H1 (cell line): Measurements from ENCODE around the gene FBLIM1. TPM values are rescaled to one million over a fixed set of nuclear protein-coding genes. Genes with fewer than 3 reads are reported as not detected.

Source experiments
- CTCF ChIA-PET: fragments of 300-600 bp; sonication (Branson Sonifier 250); formaldehyde crosslinking; loops from one replicate; lab custom pipeline; 2021; ENCODE audit not compliant: partially characterized antibody; lab: Charles Lee
- POLR2A ChIA-PET: fragments of 300-600 bp; sonication (Branson Sonifier 250); formaldehyde crosslinking; loops from one replicate; lab custom pipeline; 2021; ENCODE audit warnings: inconsistent platforms; ENCODE audit not compliant: partially characterized antibody; lab: Charles Lee
- DNase-seq, 2 experiments: peaks; one replicate each; pipeline versions ENCODE4 v3.0.0 to v3.0.0-alpha.2; 2010 to 2022; ENCODE audit warnings: low spot score in 2 of 2, low read depth in 1 of 2, mixed read lengths in 1 of 2
- FAIRE-seq: peaks from 2 replicates; lab custom pipeline; 2011; peaks lifted over from hg19 to GRCh38; lab: Jason Lieb, UNC
- H2AFZ ChIP-seq: 2 replicates; pipeline ENCODE4 v1.8.1; 2012; ENCODE audit warnings: low read length, inconsistent platforms
- H2AK5ac ChIP-seq: 2 replicates; pipeline ENCODE4 v1.6.1; 2013; ENCODE audit warnings: low read depth, low read length
- H2BK120ac ChIP-seq: replicated peaks from 2 replicates; pipeline ENCODE3; 2013; ENCODE audit warnings: low read depth, low read length, inconsistent platforms
- H2BK12ac ChIP-seq: 2 replicates; pipeline ENCODE4 v1.6.1; 2013; ENCODE audit warnings: low read depth, low read length
- H2BK15ac ChIP-seq: 2 replicates; pipeline ENCODE4 v1.6.1; 2013; ENCODE audit warnings: low read length
- H2BK20ac ChIP-seq: 2 replicates; pipeline ENCODE4 v1.6.1; 2013; ENCODE audit warnings: low read length
- H2BK5ac ChIP-seq: 2 replicates; pipeline ENCODE4 v1.6.1; 2013; ENCODE audit warnings: low read depth, low read length
- H3K14ac ChIP-seq: 2 replicates; pipeline ENCODE4 v1.6.1; 2013; ENCODE audit warnings: inconsistent platforms; ENCODE audit not compliant: insufficient read length
- H3K18ac ChIP-seq: 2 replicates; pipeline ENCODE4 v1.6.1; 2013; ENCODE audit warnings: low read length; ENCODE audit errors: extremely low read depth
- H3K23ac ChIP-seq: 2 replicates; pipeline ENCODE4 v1.6.1; 2013; ENCODE audit warnings: inconsistent platforms; ENCODE audit not compliant: insufficient read length
- H3K23me2 ChIP-seq: 2 replicates; pipeline ENCODE4 v1.6.1; 2013; ENCODE audit warnings: low read depth, low read length
- H3K27ac ChIP-seq: 2 replicates; pipeline ENCODE4 v1.6.1; 2011; ENCODE audit warnings: low read depth, low read length, inconsistent platforms
- H3K27me3 ChIP-seq, 4 experiments: replicated peaks in 1 of 4; 1 replicate in 1 of 4; 2 replicates in 3 of 4; pipeline versions ENCODE4 v1.6.1 to v1.8.1; 2011 to 2013; ENCODE audit warnings: low read length in 3 of 4, mild to moderate bottlenecking in 3 of 4, inconsistent platforms in 2 of 4, mixed read lengths in 2 of 4, moderate library complexity in 1 of 4; ENCODE audit not compliant: control insufficient read depth in 3 of 4, insufficient read depth in 3 of 4; ENCODE audit errors: extremely low read depth in 1 of 4
- H3K36me3 ChIP-seq, 4 experiments: 2 replicates each; pipeline versions ENCODE4 v1.6.1 to v1.8.1; 2011 to 2013; ENCODE audit warnings: mild to moderate bottlenecking in 4 of 4, low read length in 3 of 4, moderate library complexity in 2 of 4, control low read depth in 1 of 4, inconsistent platforms in 1 of 4; ENCODE audit not compliant: insufficient read depth in 4 of 4, control insufficient read depth in 2 of 4
- H3K4ac ChIP-seq: replicated peaks from 2 replicates; pipeline ENCODE3; 2013; ENCODE audit warnings: low read length, low read depth, mixed read lengths, inconsistent platforms; ENCODE audit not compliant: insufficient read length
- H3K4me1 ChIP-seq, 4 experiments: replicated peaks in 1 of 4; 1 replicate in 1 of 4; 2 replicates in 3 of 4; pipeline versions ENCODE4 v1.6.1 to v1.8.1; 2011 to 2013; ENCODE audit warnings: low read length in 3 of 4, inconsistent platforms in 2 of 4, mixed read lengths in 1 of 4; ENCODE audit not compliant: insufficient read depth in 4 of 4, control insufficient read depth in 3 of 4
- H3K4me2 ChIP-seq, 2 experiments: 2 replicates each; pipeline versions ENCODE4 v1.6.1 to v1.8.1; 2011 to 2013; ENCODE audit warnings: low read depth in 2 of 2, low read length in 2 of 2, control low read depth in 1 of 2, inconsistent platforms in 1 of 2, mild to moderate bottlenecking in 1 of 2; ENCODE audit not compliant: insufficient read depth in 1 of 2
- H3K4me3 ChIP-seq, 4 experiments: fragments of 200-600, 300-600 bp in 1 of 4; sonication (generic), shearing (Covaris generic), sonication (Bioruptor Twin) in 1 of 4; 2 replicates each; pipeline versions ENCODE4 v1.5.1 to v1.8.1; 2011 to 2016; ENCODE audit warnings: low read length in 4 of 4, low read depth in 3 of 4, control low read depth in 2 of 4, inconsistent platforms in 2 of 4, mild to moderate bottlenecking in 2 of 4, mixed read lengths in 1 of 4, moderate library complexity in 1 of 4; ENCODE audit not compliant: insufficient read depth in 2 of 4; ENCODE audit errors: extremely low read depth in 1 of 4
- H3K56ac ChIP-seq: replicated peaks from 2 replicates; pipeline ENCODE3; 2013; ENCODE audit warnings: low read depth, mild to moderate bottlenecking, mixed read lengths, low read length, inconsistent platforms; ENCODE audit not compliant: insufficient read length
- H3K79me1 ChIP-seq: 2 replicates; pipeline ENCODE4 v1.6.1; 2013; ENCODE audit warnings: low read depth, low read length, control low read depth
- H3K79me2 ChIP-seq, 2 experiments: 2 replicates each; pipeline versions ENCODE4 v1.6.1 to v1.8.1; 2012 to 2013; ENCODE audit warnings: low read length in 2 of 2, mild to moderate bottlenecking in 2 of 2, inconsistent platforms in 1 of 2; ENCODE audit not compliant: insufficient read depth in 2 of 2, control insufficient read depth in 1 of 2
- H3K9ac ChIP-seq, 4 experiments: replicated peaks in 1 of 4; 1 replicate in 1 of 4; 2 replicates in 3 of 4; pipeline versions ENCODE4 v1.6.1 to v1.8.1; 2011 to 2013; ENCODE audit warnings: low read depth in 3 of 4, low read length in 3 of 4, control low read depth in 2 of 4, mild to moderate bottlenecking in 2 of 4, moderate library complexity in 2 of 4, inconsistent platforms in 1 of 4; ENCODE audit errors: extremely low read depth in 1 of 4
- H3K9me3 ChIP-seq, 2 experiments: 2 replicates each; pipeline versions ENCODE4 v1.6.1 to v1.8.1; 2012 to 2013; ENCODE audit warnings: mild to moderate bottlenecking in 2 of 2, moderate library complexity in 2 of 2, control low read depth in 1 of 2, inconsistent platforms in 1 of 2, low read depth in 1 of 2, low read length in 1 of 2, mixed read lengths in 1 of 2; ENCODE audit not compliant: insufficient read depth in 2 of 2
- H4K20me1 ChIP-seq, 2 experiments: replicated peaks in 1 of 2; 2 replicates each; pipeline versions ENCODE3 to v1.8.1; 2011 to 2013; ENCODE audit warnings: inconsistent platforms in 2 of 2, low read length in 2 of 2, mild to moderate bottlenecking in 1 of 2; ENCODE audit not compliant: insufficient read depth in 2 of 2, control insufficient read depth in 1 of 2
- H4K5ac ChIP-seq: 2 replicates; pipeline ENCODE4 v1.6.1; 2013; ENCODE audit warnings: low read length, low read depth, mixed read lengths, inconsistent platforms; ENCODE audit not compliant: insufficient read length
- H4K8ac ChIP-seq: 2 replicates; pipeline ENCODE4 v1.8.0; 2013; ENCODE audit warnings: mild to moderate bottlenecking, moderate library complexity, low read length, inconsistent platforms; ENCODE audit not compliant: insufficient read depth; ENCODE audit errors: extremely low read depth
- H4K91ac ChIP-seq: replicated peaks from 2 replicates; pipeline ENCODE3; 2013; ENCODE audit warnings: low read length, mixed read lengths, inconsistent platforms; ENCODE audit not compliant: insufficient read length
- JUND ChIP-seq: IDR thresholded peaks from 2 replicates; pipeline ENCODE4 v1.6.1; 2011; ENCODE audit warnings: mild to moderate bottlenecking, improper control_type of control experiment, low read length
- MAFK ChIP-seq: IDR thresholded peaks from 2 replicates; pipeline ENCODE4 v1.6.1; 2012; ENCODE audit warnings: low read depth, mild to moderate bottlenecking, improper control_type of control experiment, low read length
- TBP ChIP-seq: IDR thresholded peaks from 2 replicates; pipeline ENCODE4 v1.6.1; 2011; ENCODE audit warnings: low read depth, low read length, improper control_type of control experiment
- YY1 ChIP-seq: IDR thresholded peaks from 2 replicates; pipeline ENCODE4 v1.6.1; 2011; ENCODE audit warnings: low read depth, mild to moderate bottlenecking, low read length
- whole genome bisulfite sequencing, 2 experiments: shearing (Covaris generic) in 1 of 2; methylation state at CpG; one replicate each; pipeline versions ENCODE4 v1.1.6 to v1.1.7; 2013 to 2015; ENCODE audit warnings: low lambda C conversion rate in 2 of 2, mixed read lengths in 2 of 2, inconsistent platforms in 1 of 2, low coverage in 1 of 2, missing lambda C conversion rate in 1 of 2; ENCODE audit not compliant: insufficient replicate concordance in 2 of 2, insufficient coverage in 1 of 2, insufficient read length in 1 of 2; ENCODE audit errors: extremely low coverage in 1 of 2, missing lambda C conversion rate in 1 of 2; 5-methylcytosine and 5-hydroxymethylcytosine counted together
- polyA plus RNA-seq, 7 experiments: library from polyadenylated mRNA; depleted of rRNA in 3 of 7; stranded (reverse) in 5 of 7; unstranded in 2 of 7; fragments of >200 nt in 5 of 7; fragments of 200-250 nt in 2 of 7; gene quantifications; 1 replicate in 5 of 7; 2 replicates in 1 of 7; 4 replicates in 1 of 7; pipeline versions ENCODE4 v1.2.1 to v1.2.3, GENCODE V29; 2011 to 2013; ENCODE audit warnings: missing spikeins in 2 of 7, mixed read lengths in 2 of 7
- total RNA-seq: library from RNA; stranded (reverse); fragmentation: NEBNext Ultra II Directional; extraction: Animal tissue kit (Norgen Biotek cat#: 25700); gene quantifications from 2 replicates; pipeline ENCODE4 v1.2.1, GENCODE V29; 2021

FBLIM1 gene
- total and polyA plus RNA-seq, 2 of the 8 experiments (the other 6 are each of a cell fraction or from before 2014, with no cell fraction given): 66.6 to 66.7 TPM

DNA sequence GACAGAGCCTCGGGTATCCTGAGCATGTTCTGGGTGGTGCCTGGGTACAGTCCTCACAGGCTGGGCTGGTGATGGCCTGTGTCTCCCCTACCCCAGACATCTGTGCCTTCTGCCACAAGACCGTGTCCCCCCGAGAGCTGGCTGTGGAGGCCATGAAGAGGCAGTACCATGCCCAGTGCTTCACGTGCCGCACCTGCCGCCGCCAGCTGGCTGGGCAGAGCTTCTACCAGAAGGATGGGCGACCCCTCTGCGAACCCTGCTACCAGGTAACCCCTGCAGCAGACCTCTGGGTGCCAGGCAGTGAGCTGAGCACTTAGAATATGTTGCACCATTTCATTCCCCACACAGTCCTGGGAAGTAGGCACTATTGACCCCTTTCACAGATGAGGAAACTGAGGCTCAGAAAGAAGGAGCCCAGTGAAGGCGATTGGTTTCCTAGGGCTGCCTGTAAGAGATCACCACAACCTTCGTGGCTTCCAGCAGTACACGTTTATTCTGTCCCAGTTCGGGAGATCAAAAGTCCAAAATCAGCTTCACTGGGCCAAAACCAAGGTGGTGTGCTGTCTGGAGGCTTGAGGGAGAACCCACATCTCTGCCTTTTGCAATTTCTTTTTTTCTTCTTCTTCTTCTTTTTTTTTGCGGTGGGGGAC is 11.8 kb downstream of the FBLIM1 start:
- no peak overlapping the region for H3K9ac ChIP-seq
- no peak overlapping the region for H2AFZ ChIP-seq
- TF ChIP-seq MAFK: no peak
- TF ChIP-seq TBP: no peak
- TF ChIP-seq JUND: no peak
- TF ChIP-seq YY1: no peak
- peaks cover 28 to 84% (median 55%) of the 10 kb centered on the region in 4 experiments for H3K36me3 ChIP-seq
- no peaks in the 10 kb centered on the region for H3K79me2 ChIP-seq
- peaks cover 2 to 5% of the 10 kb centered on the region in 2 experiments for H4K20me1 ChIP-seq
- H4K5ac ChIP-seq: no peak overlapping the region
- no peak overlapping the region for H2BK5ac ChIP-seq
- no peak overlapping the region for H3K27ac ChIP-seq
- FAIRE-seq (no peak), DNase-seq (no peak)
- 0 out of 2 replicates have a peak, but pooled peaks cover 3% of the 10 kb centered on the region for H3K79me1 ChIP-seq
- H3K4me2 ChIP-seq: no peak overlapping the region
- H3K18ac ChIP-seq: no peak overlapping the region
- no peak overlapping the region for H2BK120ac ChIP-seq
- no peak overlapping the region for H3K56ac ChIP-seq
- H3K23me2 ChIP-seq: no peaks in the 10 kb centered on the region
- H3K4me1 ChIP-seq: no peaks in the 10 kb centered on the region
- no peak overlapping the region for H3K4me3 ChIP-seq
- H4K91ac ChIP-seq: no peak overlapping the region
- WGBS, 2 experiments: 96% methylated on average over 14 of the region's 14 CpGs; no CpG with 5 or more reads in 1 of the 2 experiments
- ChIA-PET POLR2A (interaction anchor here (0.9 to 5.3 kb wide), 3 partner anchors 11 to 13 kb away, joined by 3 to 37 read pairs (median 8); no protein-coding TSS in a partner anchor), CTCF (interaction anchor here (0.6 to 1.7 kb wide), 7 partner anchors 9 to 1736 kb away, joined by 3 to 5 read pairs (median 3); no protein-coding TSS in a partner anchor)
- H2BK20ac ChIP-seq: no peak overlapping the region
- H3K27me3 ChIP-seq: no peaks in the 10 kb centered on the region
- no peaks in the 10 kb centered on the region for H3K9me3 ChIP-seq
- no peak overlapping the region for H3K14ac ChIP-seq
- no peak overlapping the region for H2BK12ac ChIP-seq
- H3K23ac ChIP-seq: no peak overlapping the region
- H3K4ac ChIP-seq: no peak overlapping the region
- H4K8ac ChIP-seq: no peak overlapping the region
- no peak overlapping the region for H2AK5ac ChIP-seq
- H2BK15ac ChIP-seq: no peak overlapping the region
